HepG2 (cell line): ENCODE data around the gene PRKCD. TPM values are rescaled to one million over a fixed set of nuclear protein-coding genes. Genes with fewer than 3 reads are reported as not detected.

Source experiments
- ATAC-seq: fragments of 200-7000 bp; cut with Tn5 transposase; 3 replicates; pipeline ENCODE4 v1.9.1; 2020; ENCODE audit warnings: mild to moderate bottlenecking, moderate library complexity
- BruUV-seq: library from RNA; stranded (reverse); fragments of 400-500 nt; replicated peaks from 2 replicates; lab custom pipeline; 2021; lab: Mats Ljungman, UMichigan
- CTCF ChIA-PET: fragments of 300-600 bp; formaldehyde crosslinking; extraction: SDS; loops from one replicate; lab custom pipeline; 2021; ENCODE audit warnings: low total read pairs, inconsistent platforms, low intra/inter-chr PET ratio; lab: Yijun Ruan, JAX
- POLR2A ChIA-PET: fragments of 350-600 bp; sonication (Branson Sonifier 250); formaldehyde crosslinking; loops from one replicate; lab custom pipeline; 2020; ENCODE audit warnings: antibody characterized with exemption, inconsistent platforms; lab: Yijun Ruan, JAX
- DNase-seq: peaks from one replicate; pipeline ENCODE4 v3.0.0-alpha.2; 2015; ENCODE audit warnings: low spot score
- FAIRE-seq: peaks from 3 replicates; lab custom pipeline; 2011; peaks lifted over from hg19 to GRCh38; lab: Jason Lieb, UNC
- H2AFZ ChIP-seq: one replicate; pipeline ENCODE4 v1.6.1; 2011; ENCODE audit warnings: low read length, inconsistent platforms
- H3K27ac ChIP-seq: fragments of 300-600 bp; 3 replicates; pipeline ENCODE4 v1.8.0; 2011; ENCODE audit warnings: mixed run types, mild to moderate bottlenecking, mixed read lengths, low read length, inconsistent platforms; ENCODE audit not compliant: insufficient read depth; ENCODE audit errors: extremely low read length
- H3K27me3 ChIP-seq, 2 experiments: fragments of 200-600 bp in 1 of 2; 2 replicates in 1 of 2; 3 replicates in 1 of 2; pipeline versions ENCODE4 v1.6.0 to v1.8.0; 2011; ENCODE audit warnings: low read length in 2 of 2, mild to moderate bottlenecking in 2 of 2, moderate library complexity in 2 of 2, inconsistent platforms in 1 of 2; ENCODE audit not compliant: insufficient read depth in 2 of 2, control insufficient read depth in 1 of 2
- H3K36me3 ChIP-seq, 2 experiments: fragments of 200-600 bp in 1 of 2; replicated peaks in 1 of 2; 2 replicates in 1 of 2; 3 replicates in 1 of 2; pipeline versions ENCODE4 v1.5.1 to v1.8.0; 2011; ENCODE audit warnings: low read length in 2 of 2, inconsistent platforms in 1 of 2; ENCODE audit not compliant: insufficient read depth in 2 of 2, control insufficient read depth in 1 of 2
- H3K4me1 ChIP-seq: 2 replicates; pipeline ENCODE4 v1.5.1; 2012; ENCODE audit warnings: low read length, inconsistent platforms; ENCODE audit not compliant: insufficient read depth
- H3K4me2 ChIP-seq: 2 replicates; pipeline ENCODE4 v1.6.0; 2011; ENCODE audit warnings: low read depth, low read length, inconsistent platforms
- H3K4me3 ChIP-seq, 3 experiments: fragments of 200-600 bp in 1 of 3; sonication (generic), shearing (Covaris generic) in 1 of 3; replicated peaks in 1 of 3; 2 replicates each; pipeline ENCODE4 v1.5.1; 2011 to 2016; ENCODE audit warnings: low read length in 3 of 3, inconsistent platforms in 2 of 3, low read depth in 2 of 3, mild to moderate bottlenecking in 2 of 3, control low read depth in 1 of 3, mixed read lengths in 1 of 3; ENCODE audit not compliant: insufficient read depth in 1 of 3
- H3K79me2 ChIP-seq: one replicate; pipeline ENCODE4 v1.6.1; 2011; ENCODE audit warnings: low read length, inconsistent platforms; ENCODE audit not compliant: insufficient read depth
- H3K9ac ChIP-seq: 2 replicates; pipeline ENCODE4 v1.6.0; 2011; ENCODE audit warnings: mild to moderate bottlenecking, low read depth, low read length, inconsistent platforms; ENCODE audit not compliant: insufficient read depth
- H3K9me3 ChIP-seq: 2 replicates; pipeline ENCODE4 v1.5.1; 2012; ENCODE audit warnings: mild to moderate bottlenecking, low read length
- H4K20me1 ChIP-seq: 2 replicates; pipeline ENCODE4 v1.6.0; 2011; ENCODE audit warnings: inconsistent platforms, mild to moderate bottlenecking, low read length, moderate library complexity; ENCODE audit not compliant: insufficient read depth
- AGO2 ChIP-seq: fragments of 200-400 bp; formaldehyde crosslinking; optimal IDR thresholded peaks from 2 replicates; pipeline ENCODE3; 2017; ENCODE audit warnings: mild to moderate bottlenecking, low read depth, low read length, moderate library complexity
- ETV6 ChIP-seq: sonication (generic); formaldehyde crosslinking; conservative IDR thresholded peaks from 2 replicates; pipeline ENCODE4 v1.4.0; 2020; ENCODE audit warnings: missing genetic modification reagents
- HDAC6 ChIP-seq: fragments of 200-600 bp; sonication (generic); IDR thresholded peaks from 2 replicates; pipeline ENCODE4 v1.7.0; 2017; ENCODE audit warnings: mild to moderate bottlenecking, antibody characterized with exemption, low read length, low read depth
- HHEX ChIP-seq: IDR thresholded peaks from 2 replicates; pipeline ENCODE4 v1.6.1; 2016; ENCODE audit warnings: control low read depth
- HNF4A ChIP-seq: sonication (generic); formaldehyde crosslinking; IDR thresholded peaks from 2 replicates; pipeline ENCODE4 v1.4.0; 2020; ENCODE audit warnings: missing genetic modification reagents
- JUND ChIP-seq: sonication (generic); formaldehyde crosslinking; IDR thresholded peaks from 2 replicates; pipeline ENCODE4 v1.8.0; 2022; ENCODE audit warnings: mild to moderate bottlenecking, missing genetic modification reagents
- KLF12 ChIP-seq: sonication (generic); formaldehyde crosslinking; IDR thresholded peaks from 2 replicates; pipeline ENCODE4 v1.4.0; 2020; ENCODE audit warnings: missing genetic modification reagents, borderline replicate concordance
- MIER2 ChIP-seq: IDR thresholded peaks from 2 replicates; pipeline ENCODE4 v1.6.1; 2016; ENCODE audit warnings: missing biosample characterization, missing genetic modification reagents
- NCOA1 ChIP-seq: sonication (generic); formaldehyde crosslinking; IDR thresholded peaks from 2 replicates; pipeline ENCODE4 v1.9.0; 2021; ENCODE audit warnings: missing genetic modification reagents
- NRL ChIP-seq: sonication (generic); formaldehyde crosslinking; IDR thresholded peaks from 2 replicates; pipeline ENCODE4 v1.5.0; 2020; ENCODE audit warnings: missing genetic modification reagents, mild to moderate bottlenecking, moderate library complexity, borderline replicate concordance
- RAD21 ChIP-seq: fragments of 450-650 bp; formaldehyde crosslinking; IDR thresholded peaks from 2 replicates; pipeline ENCODE4 v1.5.0; 2020; ENCODE audit warnings: mild to moderate bottlenecking
- ZNF569 ChIP-seq: sonication (generic); formaldehyde crosslinking; IDR thresholded peaks from 2 replicates; pipeline ENCODE4 v1.5.0; 2020; ENCODE audit warnings: mild to moderate bottlenecking, missing genetic modification reagents, moderate library complexity, borderline replicate concordance
- WGBS: methylation state at CpG from one replicate; pipeline ENCODE4 v1.1.6; 2017; ENCODE audit warnings: low lambda C conversion rate; 5-methylcytosine and 5-hydroxymethylcytosine counted together
- in situ Hi-C: cut with HindIII; loops from 2 replicates; pipeline ENCODE4 v1.10.0; 2017; ENCODE audit warnings: low pct_unique_long_range_greater_than_20kb; ENCODE audit not compliant: extremely low pct_ligation_motif_present
- intact Hi-C: fragments of 100-400 bp; cut with micrococcal nuclease; formaldehyde crosslinking; loops from one replicate; pipeline ENCODE4 v1.10.0; 2022; ENCODE audit not compliant: unreplicated experiment
- polyA plus RNA-seq, 8 experiments: library from polyadenylated mRNA; depleted of rRNA in 3 of 8; stranded (reverse) in 7 of 8; unstranded in 1 of 8; fragments of >200 nt; fragmentation: Illumina TruSeq in 4 of 8; extraction: Trizol in 4 of 8; gene quantifications; 2 replicates each; pipeline versions ENCODE4 v1.2.1 to v1.2.3, GENCODE V29; 2011 to 2016; ENCODE audit warnings: low read depth in 4 of 8, missing spikeins in 1 of 8, mixed read lengths in 1 of 8; ENCODE audit not compliant: insufficient read depth in 1 of 8
- total RNA-seq, 5 experiments: library from RNA; depleted of rRNA; stranded (reverse); fragments of >200 nt; fragmentation: Illumina TruSeq; extraction: Trizol; gene quantifications; 2 replicates each; pipeline ENCODE4 v1.2.3, GENCODE V29; 2016; ENCODE audit warnings: low read depth in 1 of 5
- TF ChIP-seq, protein P1 (sequence below): sonication (generic); formaldehyde crosslinking; conservative IDR thresholded peaks from 2 replicates; pipeline ENCODE4 v1.4.0; 2020; ENCODE audit warnings: missing genetic modification reagents
- TF ChIP-seq, protein P2 (sequence below): sonication (generic); formaldehyde crosslinking; IDR thresholded peaks from 2 replicates; pipeline ENCODE4 v1.5.0; 2020; ENCODE audit warnings: mild to moderate bottlenecking, missing genetic modification reagents, moderate library complexity
- TF ChIP-seq, protein P3 (sequence below): sonication (generic); formaldehyde crosslinking; IDR thresholded peaks from 2 replicates; pipeline ENCODE4 v1.5.1; 2020; ENCODE audit warnings: mild to moderate bottlenecking, missing genetic modification reagents, borderline replicate concordance
- TF ChIP-seq, protein P4 (sequence below): sonication (generic); formaldehyde crosslinking; IDR thresholded peaks from 2 replicates; pipeline ENCODE4 v1.8.0; 2022; ENCODE audit warnings: missing genetic modification reagents, low read depth, mild to moderate bottlenecking, borderline replicate concordance

Gene PRKCD
- total and polyA plus RNA-seq, 2 of the 13 experiments (the other 11 are each of a cell fraction or from before 2014, with no cell fraction given), result 1.6 to 40.7 TPM

DNA sequence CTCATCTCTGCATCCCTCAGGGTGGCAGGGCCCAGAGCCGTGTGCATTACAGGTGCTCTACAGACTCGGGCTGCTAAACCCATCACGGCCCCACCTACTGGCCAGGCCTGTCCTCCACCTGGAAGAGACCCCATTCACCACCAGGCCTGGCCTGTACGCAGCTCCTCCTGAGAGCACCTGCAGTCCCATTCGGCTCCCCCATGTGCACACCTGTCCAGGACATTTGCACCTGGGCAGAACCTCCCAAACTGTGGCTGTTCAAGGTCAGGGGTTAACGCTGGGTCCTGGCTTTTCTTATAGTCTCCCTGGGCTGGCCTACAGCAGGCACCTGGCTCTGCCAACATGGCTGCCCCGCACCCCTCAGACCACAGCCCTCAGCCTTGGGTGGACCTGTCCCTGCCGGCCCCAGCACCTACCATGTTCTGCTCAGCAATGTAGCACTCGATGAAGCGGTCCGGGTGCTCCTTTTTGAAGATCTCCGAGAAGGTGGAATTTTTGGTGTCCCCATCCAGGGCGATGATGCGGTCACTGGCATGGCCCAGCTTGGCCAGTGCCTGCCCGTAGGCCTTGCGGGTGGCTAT is 69.1 kb downstream of the PRKCD start:
- CTCF ChIA-PET, result no interaction called here
- peak; percentile 66 for ATAC-seq
- H3K4me2 ChIP-seq, result no peak overlapping the region
- POLR2A ChIA-PET, result no interaction called here
- H3K27ac ChIP-seq, result no peak overlapping the region
- H3K4me3 ChIP-seq, result no peak overlapping the region
- FAIRE-seq, result no peak
- no peaks in the 10 kb centered on the region for H3K27me3 ChIP-seq
- 92% methylated on average over 15 of the region's 16 CpGs for WGBS
- H3K36me3 ChIP-seq, result peaks cover 67 to 95% of the 10 kb centered on the region in 2 experiments
- intact Hi-C loops, result no loop called here
- no peak overlapping the region for H3K9ac ChIP-seq
- 0 out of 2 replicates have a peak, but pooled peaks cover 3% of the 10 kb centered on the region for H4K20me1 ChIP-seq
- BruUV-seq, result no TSS peak
- DNase-seq, result no peak
- H3K9me3 ChIP-seq, result no peaks in the 10 kb centered on the region
- no peaks in the 10 kb centered on the region for H3K79me2 ChIP-seq
- no peak overlapping the region for H2AFZ ChIP-seq
- in situ Hi-C loops, result no loop called here
- H3K4me1 ChIP-seq, result peaks cover 27% of the 10 kb centered on the region
- TF ChIP-seq KLF12 (CRISPR knock-in tag) (no peak), ETV6 (CRISPR knock-in tag) (no peak), HNF4A (CRISPR knock-in tag) (no peak), MIER2 (CRISPR knock-in tag) (no peak), JUND (CRISPR knock-in tag) (no peak), ZNF569 (CRISPR knock-in tag) (no peak), RAD21 (CRISPR knock-in tag) (0 out of 2 replicates have a peak, but pooled peaks have one; percentile 12), NCOA1 (no peak), HHEX (no peak), HDAC6 (no peak), NRL (CRISPR knock-in tag) (no peak), AGO2 (peak; percentile 87)
- TF ChIP-seq, protein P1, sequence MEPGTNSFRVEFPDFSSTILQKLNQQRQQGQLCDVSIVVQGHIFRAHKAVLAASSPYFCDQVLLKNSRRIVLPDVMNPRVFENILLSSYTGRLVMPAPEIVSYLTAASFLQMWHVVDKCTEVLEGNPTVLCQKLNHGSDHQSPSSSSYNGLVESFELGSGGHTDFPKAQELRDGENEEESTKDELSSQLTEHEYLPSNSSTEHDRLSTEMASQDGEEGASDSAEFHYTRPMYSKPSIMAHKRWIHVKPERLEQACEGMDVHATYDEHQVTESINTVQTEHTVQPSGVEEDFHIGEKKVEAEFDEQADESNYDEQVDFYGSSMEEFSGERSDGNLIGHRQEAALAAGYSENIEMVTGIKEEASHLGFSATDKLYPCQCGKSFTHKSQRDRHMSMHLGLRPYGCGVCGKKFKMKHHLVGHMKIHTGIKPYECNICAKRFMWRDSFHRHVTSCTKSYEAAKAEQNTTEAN, result no peak
- TF ChIP-seq, protein P2, sequence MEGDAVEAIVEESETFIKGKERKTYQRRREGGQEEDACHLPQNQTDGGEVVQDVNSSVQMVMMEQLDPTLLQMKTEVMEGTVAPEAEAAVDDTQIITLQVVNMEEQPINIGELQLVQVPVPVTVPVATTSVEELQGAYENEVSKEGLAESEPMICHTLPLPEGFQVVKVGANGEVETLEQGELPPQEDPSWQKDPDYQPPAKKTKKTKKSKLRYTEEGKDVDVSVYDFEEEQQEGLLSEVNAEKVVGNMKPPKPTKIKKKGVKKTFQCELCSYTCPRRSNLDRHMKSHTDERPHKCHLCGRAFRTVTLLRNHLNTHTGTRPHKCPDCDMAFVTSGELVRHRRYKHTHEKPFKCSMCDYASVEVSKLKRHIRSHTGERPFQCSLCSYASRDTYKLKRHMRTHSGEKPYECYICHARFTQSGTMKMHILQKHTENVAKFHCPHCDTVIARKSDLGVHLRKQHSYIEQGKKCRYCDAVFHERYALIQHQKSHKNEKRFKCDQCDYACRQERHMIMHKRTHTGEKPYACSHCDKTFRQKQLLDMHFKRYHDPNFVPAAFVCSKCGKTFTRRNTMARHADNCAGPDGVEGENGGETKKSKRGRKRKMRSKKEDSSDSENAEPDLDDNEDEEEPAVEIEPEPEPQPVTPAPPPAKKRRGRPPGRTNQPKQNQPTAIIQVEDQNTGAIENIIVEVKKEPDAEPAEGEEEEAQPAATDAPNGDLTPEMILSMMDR (CRISPR knock-in tag), result peak; percentile 52
- TF ChIP-seq, protein P3, sequence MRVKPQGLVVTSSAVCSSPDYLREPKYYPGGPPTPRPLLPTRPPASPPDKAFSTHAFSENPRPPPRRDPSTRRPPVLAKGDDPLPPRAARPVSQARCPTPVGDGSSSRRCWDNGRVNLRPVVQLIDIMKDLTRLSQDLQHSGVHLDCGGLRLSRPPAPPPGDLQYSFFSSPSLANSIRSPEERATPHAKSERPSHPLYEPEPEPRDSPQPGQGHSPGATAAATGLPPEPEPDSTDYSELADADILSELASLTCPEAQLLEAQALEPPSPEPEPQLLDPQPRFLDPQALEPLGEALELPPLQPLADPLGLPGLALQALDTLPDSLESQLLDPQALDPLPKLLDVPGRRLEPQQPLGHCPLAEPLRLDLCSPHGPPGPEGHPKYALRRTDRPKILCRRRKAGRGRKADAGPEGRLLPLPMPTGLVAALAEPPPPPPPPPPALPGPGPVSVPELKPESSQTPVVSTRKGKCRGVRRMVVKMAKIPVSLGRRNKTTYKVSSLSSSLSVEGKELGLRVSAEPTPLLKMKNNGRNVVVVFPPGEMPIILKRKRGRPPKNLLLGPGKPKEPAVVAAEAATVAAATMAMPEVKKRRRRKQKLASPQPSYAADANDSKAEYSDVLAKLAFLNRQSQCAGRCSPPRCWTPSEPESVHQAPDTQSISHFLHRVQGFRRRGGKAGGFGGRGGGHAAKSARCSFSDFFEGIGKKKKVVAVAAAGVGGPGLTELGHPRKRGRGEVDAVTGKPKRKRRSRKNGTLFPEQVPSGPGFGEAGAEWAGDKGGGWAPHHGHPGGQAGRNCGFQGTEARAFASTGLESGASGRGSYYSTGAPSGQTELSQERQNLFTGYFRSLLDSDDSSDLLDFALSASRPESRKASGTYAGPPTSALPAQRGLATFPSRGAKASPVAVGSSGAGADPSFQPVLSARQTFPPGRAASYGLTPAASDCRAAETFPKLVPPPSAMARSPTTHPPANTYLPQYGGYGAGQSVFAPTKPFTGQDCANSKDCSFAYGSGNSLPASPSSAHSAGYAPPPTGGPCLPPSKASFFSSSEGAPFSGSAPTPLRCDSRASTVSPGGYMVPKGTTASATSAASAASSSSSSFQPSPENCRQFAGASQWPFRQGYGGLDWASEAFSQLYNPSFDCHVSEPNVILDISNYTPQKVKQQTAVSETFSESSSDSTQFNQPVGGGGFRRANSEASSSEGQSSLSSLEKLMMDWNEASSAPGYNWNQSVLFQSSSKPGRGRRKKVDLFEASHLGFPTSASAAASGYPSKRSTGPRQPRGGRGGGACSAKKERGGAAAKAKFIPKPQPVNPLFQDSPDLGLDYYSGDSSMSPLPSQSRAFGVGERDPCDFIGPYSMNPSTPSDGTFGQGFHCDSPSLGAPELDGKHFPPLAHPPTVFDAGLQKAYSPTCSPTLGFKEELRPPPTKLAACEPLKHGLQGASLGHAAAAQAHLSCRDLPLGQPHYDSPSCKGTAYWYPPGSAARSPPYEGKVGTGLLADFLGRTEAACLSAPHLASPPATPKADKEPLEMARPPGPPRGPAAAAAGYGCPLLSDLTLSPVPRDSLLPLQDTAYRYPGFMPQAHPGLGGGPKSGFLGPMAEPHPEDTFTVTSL, result no peak
- TF ChIP-seq, protein P4, sequence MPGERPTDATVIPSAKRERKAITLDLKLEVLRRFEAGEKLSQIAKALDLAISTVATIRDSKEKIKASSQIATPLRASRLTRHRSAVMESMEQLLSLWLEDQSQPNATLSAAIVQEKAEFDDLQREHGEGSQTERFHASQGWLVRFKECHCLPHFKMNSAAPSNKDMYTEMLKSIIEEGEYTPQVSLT (CRISPR knock-in tag), result no peak
